HepG2 (cell line): ENCODE results near the gene MIA2. TPM values are rescaled to one million over a fixed set of nuclear protein-coding genes. Genes with fewer than 3 reads are reported as not detected.
A peak's percentile ranks its signal among the peaks of the same experiment; 100 is the strongest.

ENCODE experiments used
- AGO2 ChIP-seq: fragments of 200-400 bp; formaldehyde crosslinking; optimal IDR thresholded peaks from 2 replicates; pipeline ENCODE3; 2017; ENCODE audit warnings: mild to moderate bottlenecking, low read depth, low read length, moderate library complexity
- BRF2 ChIP-seq: sonication (generic); formaldehyde crosslinking; IDR thresholded peaks from 2 replicates; pipeline ENCODE4 v1.8.1; 2022; ENCODE audit warnings: mild to moderate bottlenecking, missing genetic modification reagents
- HDAC2 ChIP-seq: sonication (generic); formaldehyde crosslinking; IDR thresholded peaks from 2 replicates; pipeline ENCODE4 v1.4.0; 2020; ENCODE audit warnings: missing genetic modification reagents
- IRF2 ChIP-seq: IDR thresholded peaks from 2 replicates; pipeline ENCODE4 v1.6.1; 2018; ENCODE audit warnings: missing genetic modification reagents, missing compliant biosample characterization
- KAT7 ChIP-seq: IDR thresholded peaks from 2 replicates; pipeline ENCODE4 v1.6.1; 2018; ENCODE audit warnings: borderline replicate concordance, missing compliant biosample characterization
- KDM5A ChIP-seq: fragments of 200-600 bp; sonication (generic); IDR thresholded peaks from 2 replicates; pipeline ENCODE4 v1.7.0; 2018; ENCODE audit warnings: antibody characterized with exemption, mild to moderate bottlenecking, low read length, borderline replicate concordance
- KLF16 ChIP-seq, 2 experiments: sonication (generic) in 1 of 2; formaldehyde crosslinking in 1 of 2; IDR thresholded peaks; 2 replicates each; pipeline versions ENCODE4 v1.6.1 to v1.8.0; 2016 to 2023; ENCODE audit warnings: missing genetic modification reagents in 2 of 2, missing compliant biosample characterization in 1 of 2
- NCOA2 ChIP-seq: sonication (generic); formaldehyde crosslinking; IDR thresholded peaks from 2 replicates; pipeline ENCODE4 v1.8.0; 2022; ENCODE audit warnings: inconsistent platforms
- NR3C1 ChIP-seq: sonication (generic); formaldehyde crosslinking; IDR thresholded peaks from 2 replicates; pipeline ENCODE4 v1.4.0; 2020; ENCODE audit warnings: missing genetic modification reagents
- PAF1 ChIP-seq: IDR thresholded peaks from 2 replicates; pipeline ENCODE4 v1.6.1; 2016; ENCODE audit warnings: missing genetic modification reagents, missing compliant biosample characterization
- REL ChIP-seq: sonication (generic); formaldehyde crosslinking; conservative IDR thresholded peaks from 2 replicates; pipeline ENCODE4 v1.8.0; 2022; ENCODE audit warnings: mild to moderate bottlenecking, missing genetic modification reagents, moderate library complexity
- RELA ChIP-seq: sonication (generic); formaldehyde crosslinking; IDR thresholded peaks from 2 replicates; pipeline ENCODE4 v1.4.0; 2020; ENCODE audit warnings: missing genetic modification reagents
- TFE3 ChIP-seq: IDR thresholded peaks from 2 replicates; pipeline ENCODE4 v1.6.1; 2016
- YY1 ChIP-seq: IDR thresholded peaks from 2 replicates; pipeline ENCODE4 v1.6.1; 2011; ENCODE audit warnings: low read length, low read depth, moderate library complexity, mild to moderate bottlenecking; ENCODE audit not compliant: insufficient read depth, insufficient replicate concordance
- ZFP36L2 ChIP-seq: sonication (generic); formaldehyde crosslinking; IDR thresholded peaks from 2 replicates; pipeline ENCODE4 v1.4.0; 2020; ENCODE audit warnings: missing genetic modification reagents
- ZNF225 ChIP-seq: sonication (generic); formaldehyde crosslinking; IDR thresholded peaks from 2 replicates; pipeline ENCODE4 v1.4.0; 2020; ENCODE audit warnings: mild to moderate bottlenecking, missing genetic modification reagents
- ZNF264 ChIP-seq: sonication (generic); formaldehyde crosslinking; IDR thresholded peaks from 2 replicates; pipeline ENCODE4 v1.4.0; 2020; ENCODE audit warnings: missing genetic modification reagents
- ZNF678 ChIP-seq: sonication (generic); formaldehyde crosslinking; IDR thresholded peaks from 2 replicates; pipeline ENCODE4 v1.4.0; 2020; ENCODE audit warnings: mild to moderate bottlenecking, missing genetic modification reagents
- ZNF703 ChIP-seq: sonication (generic); formaldehyde crosslinking; IDR thresholded peaks from 2 replicates; pipeline ENCODE4 v1.5.1; 2020; ENCODE audit warnings: missing genetic modification reagents, mild to moderate bottlenecking, moderate library complexity, borderline replicate concordance
- ZNF704 ChIP-seq: sonication (generic); formaldehyde crosslinking; IDR thresholded peaks from 2 replicates; pipeline ENCODE4 v1.8.1; 2023; ENCODE audit warnings: mild to moderate bottlenecking, inconsistent platforms, moderate library complexity, missing genetic modification reagents, borderline replicate concordance
- polyA plus RNA-seq, 8 experiments: library from polyadenylated mRNA; depleted of rRNA in 3 of 8; stranded (reverse) in 7 of 8; unstranded in 1 of 8; fragments of >200 nt; fragmentation: Illumina TruSeq in 4 of 8; extraction: Trizol in 4 of 8; gene quantifications; 2 replicates each; pipeline versions ENCODE4 v1.2.1 to v1.2.3, GENCODE V29; 2011 to 2016; ENCODE audit warnings: low read depth in 4 of 8, missing spikeins in 1 of 8, mixed read lengths in 1 of 8; ENCODE audit not compliant: insufficient read depth in 1 of 8
- total RNA-seq, 5 experiments: library from RNA; depleted of rRNA; stranded (reverse); fragments of >200 nt; fragmentation: Illumina TruSeq; extraction: Trizol; gene quantifications; 2 replicates each; pipeline ENCODE4 v1.2.3, GENCODE V29; 2016; ENCODE audit warnings: low read depth in 1 of 5
- TF ChIP-seq, protein P1 (sequence below): sonication (generic); formaldehyde crosslinking; IDR thresholded peaks from 2 replicates; pipeline ENCODE4 v1.4.0; 2020; ENCODE audit warnings: missing genetic modification reagents
- TF ChIP-seq, protein P2 (sequence below): sonication (generic); formaldehyde crosslinking; IDR thresholded peaks from 2 replicates; pipeline ENCODE4 v1.4.0; 2020; ENCODE audit warnings: missing genetic modification reagents
- TF ChIP-seq, protein P3 (sequence below): sonication (generic); formaldehyde crosslinking; IDR thresholded peaks from 2 replicates; pipeline ENCODE4 v1.4.0; 2020; ENCODE audit warnings: missing genetic modification reagents

Gene MIA2
- total and polyA plus RNA-seq, 2 of the 13 experiments (the other 11 are each of a cell fraction or from before 2014, with no cell fraction given): 134 to 158 TPM

DNA sequence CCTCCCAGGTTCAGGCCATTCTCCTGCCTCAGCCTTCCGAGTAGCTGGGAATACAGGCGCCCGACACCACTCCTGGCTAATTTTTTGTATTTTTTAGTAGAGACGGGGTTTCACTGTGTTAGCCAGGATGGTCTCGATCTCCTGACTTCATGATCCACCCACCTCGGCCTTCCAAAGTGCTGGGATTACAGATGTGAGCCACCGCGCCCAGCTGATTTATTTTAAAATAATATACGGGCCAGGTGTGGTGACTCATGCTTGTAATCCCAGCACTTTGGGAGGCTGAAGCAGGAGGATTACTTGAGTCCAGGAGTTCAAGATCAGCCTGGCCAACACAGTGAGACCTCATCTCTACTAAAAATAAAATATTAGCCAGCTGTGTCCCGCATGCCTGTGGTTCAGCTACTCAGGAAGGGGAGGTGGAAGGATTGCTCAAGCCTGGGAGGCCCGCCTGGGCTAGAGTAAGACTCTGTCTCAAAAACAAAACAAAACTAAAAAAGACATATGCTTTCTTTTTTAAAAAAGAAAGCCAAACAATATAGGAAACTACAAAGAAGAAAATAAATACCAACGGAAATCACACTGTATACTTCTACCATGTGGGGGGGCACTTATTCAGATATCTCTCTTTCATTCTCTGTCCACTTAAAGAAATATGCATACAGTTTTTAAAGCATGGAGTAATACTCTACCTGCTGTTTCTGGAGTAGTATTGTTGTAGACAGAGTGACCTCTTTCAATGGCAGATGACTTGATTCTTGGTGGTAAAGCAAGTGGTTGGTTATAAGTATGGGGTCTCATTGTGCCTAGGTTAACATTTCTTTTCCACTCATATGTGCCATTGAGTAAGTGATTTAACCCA is 930 bp upstream of the MIA2 start (continued):
- TF ChIP-seq REL (CRISPR knock-in tag): no peak
- TF ChIP-seq AGO2: no peak
- TF ChIP-seq ZNF225: no peak
- peak; percentile 56 for TF ChIP-seq ZNF704 (CRISPR knock-in tag)
- no peak for TF ChIP-seq KDM5A
- no peak for TF ChIP-seq YY1
- TF ChIP-seq ZFP36L2 (CRISPR knock-in tag): no peak
- TF ChIP-seq NR3C1 (CRISPR knock-in tag): no peak
- TF ChIP-seq KAT7 (CRISPR knock-in tag): no peak
- no peak; the same call in 1 of the 2 replicates for TF ChIP-seq TFE3 (CRISPR knock-in tag)
- TF ChIP-seq, protein P1, sequence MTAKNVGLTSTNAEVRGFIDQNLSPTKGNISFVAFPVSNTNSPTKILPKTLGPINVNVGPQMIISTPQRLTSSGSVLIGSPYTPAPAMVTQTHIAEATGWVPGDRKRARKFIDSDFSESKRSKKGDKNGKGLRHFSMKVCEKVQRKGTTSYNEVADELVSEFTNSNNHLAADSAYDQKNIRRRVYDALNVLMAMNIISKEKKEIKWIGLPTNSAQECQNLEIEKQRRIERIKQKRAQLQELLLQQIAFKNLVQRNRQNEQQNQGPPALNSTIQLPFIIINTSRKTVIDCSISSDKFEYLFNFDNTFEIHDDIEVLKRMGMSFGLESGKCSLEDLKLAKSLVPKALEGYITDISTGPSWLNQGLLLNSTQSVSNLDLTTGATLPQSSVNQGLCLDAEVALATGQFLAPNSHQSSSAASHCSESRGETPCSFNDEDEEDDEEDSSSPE (CRISPR knock-in tag): no peak; the same call in 1 of the 2 replicates
- peak; percentile 52; the same call in 1 of the 2 replicates for TF ChIP-seq NCOA2
- peak; percentile 91 for TF ChIP-seq ZNF264 (CRISPR knock-in tag)
- peak; percentile 82; the same call in 1 of the 2 replicates for TF ChIP-seq HDAC2
- no peak for TF ChIP-seq RELA (CRISPR knock-in tag)
- TF ChIP-seq PAF1 (CRISPR knock-in tag): no peak
- TF ChIP-seq IRF2 (CRISPR knock-in tag): peak; percentile 62; the same call in 1 of the 2 replicates
- TF ChIP-seq, protein P2, sequence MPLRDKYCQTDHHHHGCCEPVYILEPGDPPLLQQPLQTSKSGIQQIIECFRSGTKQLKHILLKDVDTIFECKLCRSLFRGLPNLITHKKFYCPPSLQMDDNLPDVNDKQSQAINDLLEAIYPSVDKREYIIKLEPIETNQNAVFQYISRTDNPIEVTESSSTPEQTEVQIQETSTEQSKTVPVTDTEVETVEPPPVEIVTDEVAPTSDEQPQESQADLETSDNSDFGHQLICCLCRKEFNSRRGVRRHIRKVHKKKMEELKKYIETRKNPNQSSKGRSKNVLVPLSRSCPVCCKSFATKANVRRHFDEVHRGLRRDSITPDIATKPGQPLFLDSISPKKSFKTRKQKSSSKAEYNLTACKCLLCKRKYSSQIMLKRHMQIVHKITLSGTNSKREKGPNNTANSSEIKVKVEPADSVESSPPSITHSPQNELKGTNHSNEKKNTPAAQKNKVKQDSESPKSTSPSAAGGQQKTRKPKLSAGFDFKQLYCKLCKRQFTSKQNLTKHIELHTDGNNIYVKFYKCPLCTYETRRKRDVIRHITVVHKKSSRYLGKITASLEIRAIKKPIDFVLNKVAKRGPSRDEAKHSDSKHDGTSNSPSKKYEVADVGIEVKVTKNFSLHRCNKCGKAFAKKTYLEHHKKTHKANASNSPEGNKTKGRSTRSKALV (CRISPR knock-in tag): peak; percentile 74; the same call in 1 of the 2 replicates
- TF ChIP-seq ZNF678 (CRISPR knock-in tag): no peak
- TF ChIP-seq KLF16 (CRISPR knock-in tag; IDR thresholded peaks at IDR 0.05): no peak
- TF ChIP-seq BRF2 (CRISPR knock-in tag): no peak
- TF ChIP-seq ZNF703: no peak
- TF ChIP-seq, protein P3, sequence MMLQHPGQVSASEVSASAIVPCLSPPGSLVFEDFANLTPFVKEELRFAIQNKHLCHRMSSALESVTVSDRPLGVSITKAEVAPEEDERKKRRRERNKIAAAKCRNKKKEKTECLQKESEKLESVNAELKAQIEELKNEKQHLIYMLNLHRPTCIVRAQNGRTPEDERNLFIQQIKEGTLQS (CRISPR knock-in tag): peak; percentile 80
